DMS79 (cell line): ENCODE data around the gene NRXN2.
A peak's percentile ranks its signal among the peaks of the same experiment; 100 is the strongest.

ENCODE experiments used
- DNase-seq: peaks from one replicate; lab custom pipeline; 2025; lab: John Stamatoyannopoulos, UW

The NRXN2 gene

GRCh38 chr11:64649291-64649697, 73.7 kb downstream of the NRXN2 start:
- DNase-seq: no peak

GRCh38 chr11:64648551-64648950, 74.4 kb downstream of the NRXN2 start:
- DNase-seq: no peak

GRCh38 chr11:64647019-64647779, 75.8 kb downstream of the NRXN2 start:
- no peak for DNase-seq

GRCh38 chr11:64644647-64645275, 78.2 kb downstream of the NRXN2 start:
- no peak for DNase-seq

- no peak for DNase-seq
Measured at GRCh38 chr11:64643920-64644646, 78.9 kb downstream of the NRXN2 start.

GRCh38 chr11:64643256-64643881, 79.6 kb downstream of the NRXN2 start:
- no peak for DNase-seq

- no peak for DNase-seq
Measured at GRCh38 chr11:64642871-64643255, 80.1 kb downstream of the NRXN2 start.

- DNase-seq: no peak
Measured at GRCh38 chr11:64642418-64642735, 80.6 kb downstream of the NRXN2 start.

- no peak for DNase-seq
Measured at GRCh38 chr11:64641596-64642417, 81.2 kb downstream of the NRXN2 start.

GRCh38 chr11:64639885-64640284, 83.1 kb downstream of the NRXN2 start:
- DNase-seq: no peak

GRCh38 chr11:64638829-64639228, 84.2 kb downstream of the NRXN2 start:
- no peak for DNase-seq

GRCh38 chr11:64638018-64638665, 84.9 kb downstream of the NRXN2 start:
- peak; percentile 75 for DNase-seq

- no peak for DNase-seq
Measured at GRCh38 chr11:64637334-64638017, 85.5 kb downstream of the NRXN2 start.

- DNase-seq: no peak
Measured at GRCh38 chr11:64633555-64634159, 89.3 kb downstream of the NRXN2 start.

GRCh38 chr11:64632654-64633053, 90.3 kb downstream of the NRXN2 start:
- DNase-seq: no peak

GRCh38 chr11:64632237-64632636, 90.8 kb downstream of the NRXN2 start:
- DNase-seq: no peak

GRCh38 chr11:64631675-64632074, 91.3 kb downstream of the NRXN2 start:
- DNase-seq: no peak

GRCh38 chr11:64629796-64630562, 93.0 kb downstream of the NRXN2 start:
- no peak for DNase-seq

- no peak for DNase-seq
Measured at GRCh38 chr11:64629103-64629502, 93.9 kb downstream of the NRXN2 start.

GRCh38 chr11:64628596-64628995, 94.4 kb downstream of the NRXN2 start:
- no peak for DNase-seq
